Chondrocyte (in vitro differentiated cells): ENCODE data around the gene RASSF3. TPM values are rescaled to one million over a fixed set of nuclear protein-coding genes. Genes with fewer than 3 reads are reported as not detected.

ENCODE experiments used
- DNase-seq: peaks from one replicate; pipeline ENCODE4 v3.0.0; 2021; ENCODE audit warnings: mixed read lengths, low spot score
- H3K27ac Mint-ChIP-seq: one replicate; pipeline ENCODE4 v1.8.0; 2021; ENCODE audit warnings: mild to moderate bottlenecking, moderate library complexity, mixed read lengths; ENCODE audit not compliant: unreplicated experiment
- H3K27me3 Mint-ChIP-seq: 2 replicates; pipeline ENCODE4 v1.8.0; 2021; ENCODE audit warnings: low read depth, mixed read lengths
- H3K36me3 Mint-ChIP-seq: 2 replicates; pipeline ENCODE4 v1.8.0; 2021; ENCODE audit warnings: low read depth, mixed read lengths
- H3K4me1 Mint-ChIP-seq: 2 replicates; pipeline ENCODE4 v1.8.0; 2021; ENCODE audit warnings: low read depth, mild to moderate bottlenecking, mixed read lengths
- H3K4me3 Mint-ChIP-seq: one replicate; pipeline ENCODE4 v1.8.0; 2021; ENCODE audit warnings: mild to moderate bottlenecking, moderate library complexity, mixed read lengths; ENCODE audit not compliant: unreplicated experiment
- H3K9me3 Mint-ChIP-seq: 2 replicates; pipeline ENCODE4 v1.8.0; 2021; ENCODE audit warnings: low read depth, mixed read lengths
- CTCF ChIP-seq: fragments of 200-600 bp; sonication (generic); IDR thresholded peaks from 2 replicates; pipeline ENCODE4 v1.5.0; 2021; ENCODE audit warnings: antibody characterized with exemption, mild to moderate bottlenecking, moderate library complexity
- total RNA-seq: library from RNA; stranded (reverse); gene quantifications from 3 replicates; pipeline ENCODE4 v1.2.1, GENCODE V29; 2021

The RASSF3 gene
- total RNA-seq, 1 donor from 2014 or later: 51.1 TPM

GRCh38 chr12:64567570-64567969 is 42.7 kb upstream of the RASSF3 start:
- TF ChIP-seq CTCF: no peak
- Mint-ChIP-seq H3K4me3 (no peak overlapping the region), H3K27ac (no peak overlapping the region), H3K9me3 (no peaks in the 10 kb centered on the region), H3K36me3 (no peaks in the 10 kb centered on the region), H3K27me3 (no peaks in the 10 kb centered on the region), H3K4me1 (peaks cover 30% of the 10 kb centered on the region)
- no peak for DNase-seq

GRCh38 chr12:64568298-64568697 is 42.0 kb upstream of the RASSF3 start:
- no peak for TF ChIP-seq CTCF
- peaks cover 30% of the 10 kb centered on the region for H3K4me1 Mint-ChIP-seq
- H3K4me3 Mint-ChIP-seq: no peak overlapping the region
- H3K27me3 Mint-ChIP-seq: no peaks in the 10 kb centered on the region
- H3K9me3 Mint-ChIP-seq: no peaks in the 10 kb centered on the region
- no peak for DNase-seq
- no peak overlapping the region for H3K27ac Mint-ChIP-seq
- no peaks in the 10 kb centered on the region for H3K36me3 Mint-ChIP-seq

GRCh38 chr12:64569923-64570691 is 40.2 kb upstream of the RASSF3 start:
- no peak overlapping the region for H3K4me3 Mint-ChIP-seq
- no peak for TF ChIP-seq CTCF
- no peaks in the 10 kb centered on the region for H3K27me3 Mint-ChIP-seq
- no peak for DNase-seq
- H3K36me3 Mint-ChIP-seq: no peaks in the 10 kb centered on the region
- no peak overlapping the region for H3K27ac Mint-ChIP-seq
- peaks cover 30% of the 10 kb centered on the region for H3K4me1 Mint-ChIP-seq
- peaks cover 3% of the 10 kb centered on the region for H3K9me3 Mint-ChIP-seq

GRCh38 chr12:64571411-64571810 is 38.9 kb upstream of the RASSF3 start:
- Mint-ChIP-seq H3K27me3 (no peaks in the 10 kb centered on the region), H3K9me3 (peaks cover 3% of the 10 kb centered on the region), H3K4me1 (peaks cover 20% of the 10 kb centered on the region), H3K36me3 (no peaks in the 10 kb centered on the region), H3K27ac (no peak overlapping the region), H3K4me3 (no peak overlapping the region)
- no peak for DNase-seq
- no peak for TF ChIP-seq CTCF

GRCh38 chr12:64572241-64572640 is 38.1 kb upstream of the RASSF3 start:
- H3K36me3 Mint-ChIP-seq: no peaks in the 10 kb centered on the region
- no peaks in the 10 kb centered on the region for H3K27me3 Mint-ChIP-seq
- peaks cover 3% of the 10 kb centered on the region for H3K9me3 Mint-ChIP-seq
- peaks cover 16% of the 10 kb centered on the region for H3K4me1 Mint-ChIP-seq
- no peak overlapping the region for H3K4me3 Mint-ChIP-seq
- no peak for TF ChIP-seq CTCF
- DNase-seq: no peak
- no peak overlapping the region for H3K27ac Mint-ChIP-seq
